Sigmoid colon (tissue), 4 donors: ENCODE data around the gene CREBL2.

Source experiments
- CTCF ChIP-seq, 4 experiments: fragments of 450-650 bp in 3 of 4; fragments of 200-600 bp in 1 of 4; IDR thresholded peaks; one replicate each; pipeline ENCODE4 v1.5.1; 2016 to 2019; ENCODE audit warnings: antibody characterized with exemption in 4 of 4, mild to moderate bottlenecking in 3 of 4, moderate library complexity in 2 of 4
- EP300 ChIP-seq, 4 donors: sonication (generic); formaldehyde crosslinking; IDR thresholded peaks; one replicate each; pipeline ENCODE4 v1.6.1; 2017; ENCODE audit warnings: antibody characterized with exemption in 4 of 4

DNA sequence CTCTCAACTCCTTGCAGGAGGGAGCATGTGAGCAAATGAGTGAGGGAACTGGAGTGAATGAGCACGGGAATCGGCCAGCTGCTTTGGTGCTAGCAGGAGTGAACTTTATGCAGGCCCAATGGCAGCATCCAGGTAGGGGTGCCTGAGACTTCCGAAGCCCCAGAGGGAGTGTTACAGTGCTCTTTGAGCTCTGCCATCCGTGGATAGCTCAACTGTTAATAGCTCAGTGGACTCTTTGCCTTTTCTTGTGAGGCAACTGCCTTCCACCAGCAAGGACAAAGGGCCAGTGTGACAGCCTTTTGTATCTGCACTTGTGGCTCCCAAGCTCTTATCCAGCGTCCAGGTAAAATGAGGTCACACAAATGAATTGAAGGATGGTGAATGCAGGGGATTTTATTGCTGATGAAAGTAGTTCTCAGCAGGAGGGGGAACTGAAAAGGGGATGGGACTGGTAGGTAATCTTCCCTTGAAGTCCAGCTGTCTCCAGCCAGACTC lies 12.9 kb downstream of the CREBL2 start:
- TF ChIP-seq EP300 (IDR thresholded peaks at IDR 0.05), result no peak
- no peak for TF ChIP-seq CTCF (IDR thresholded peaks at IDR 0.05)
